NCI-H524 (cell line): ENCODE measurements around the gene ID4.

ENCODE experiments used
- DNase-seq, 2 experiments: peaks; one replicate each; lab custom pipeline; 2025; lab: John Stamatoyannopoulos, UW

ID4 gene

GRCh38 chr6:19860235-19860877 is 23.2 kb downstream of the ID4 start:
- no peak for DNase-seq

- DNase-seq: no peak
Measured at GRCh38 chr6:19864285-19864684, 27.1 kb downstream of the ID4 start.

- no peak for DNase-seq
Measured at GRCh38 chr6:19865178-19865577, 28.0 kb downstream of the ID4 start.

GRCh38 chr6:19866173-19866984 is 29.2 kb downstream of the ID4 start:
- DNase-seq: peak; percentile 13 to 70

- no peak for DNase-seq
Measured at GRCh38 chr6:19866985-19867627, 29.9 kb downstream of the ID4 start.

GRCh38 chr6:19869464-19869863 is 32.3 kb downstream of the ID4 start:
- peak; percentile 2 to 56 for DNase-seq

GRCh38 chr6:19870322-19870721 is 33.2 kb downstream of the ID4 start:
- no peak for DNase-seq

- peak in 1 of 2 experiments; percentile 3 for DNase-seq
Measured at GRCh38 chr6:19873031-19873430, 35.9 kb downstream of the ID4 start.

GRCh38 chr6:19876672-19877071 is 39.5 kb downstream of the ID4 start:
- no peak for DNase-seq

- DNase-seq: peak in 1 of 2 experiments; percentile 35
Measured at GRCh38 chr6:19879663-19880062, 42.5 kb downstream of the ID4 start.

- DNase-seq: no peak
Measured at GRCh38 chr6:19880066-19880465, 42.9 kb downstream of the ID4 start.

GRCh38 chr6:19891451-19891850 is 54.3 kb downstream of the ID4 start:
- no peak for DNase-seq
